Dendritic cell treated with granulocyte-macrophage colony-stimulating factor and Interleukin-4, amounts not matched to agents 40 ng/mL and 50 ng/mL, for 4 days (primary cell): ENCODE data around the gene CDT1.

Source experiments
- H3K27ac Mint-ChIP-seq: one replicate; pipeline ENCODE4 v1.8.0; 2022; ENCODE audit warnings: mild to moderate bottlenecking, mixed read lengths
- H3K27me3 Mint-ChIP-seq: one replicate; pipeline ENCODE4 v1.8.0; 2022; ENCODE audit warnings: mild to moderate bottlenecking, mixed read lengths
- H3K36me3 Mint-ChIP-seq: one replicate; pipeline ENCODE4 v1.8.0; 2022; ENCODE audit warnings: low read depth, mixed read lengths
- H3K4me1 Mint-ChIP-seq: one replicate; pipeline ENCODE4 v1.8.0; 2022; ENCODE audit warnings: low read depth, mixed read lengths
- H3K4me3 Mint-ChIP-seq: one replicate; pipeline ENCODE4 v1.8.0; 2022; ENCODE audit warnings: mild to moderate bottlenecking, moderate library complexity, mixed read lengths
- H3K9me3 Mint-ChIP-seq: one replicate; pipeline ENCODE4 v1.8.0; 2022; ENCODE audit warnings: mixed read lengths
- intact Hi-C: fragments of 100-400 bp; cut with micrococcal nuclease; formaldehyde crosslinking; loops from one replicate; pipeline ENCODE4 v1.15.0; 2022

Gene CDT1

GRCh38 chr16:88803264-88803987 is at the start of gene CDT1:
CDT1 (plus strand) TSS chr16:88803789; CDS start chr16:88803832, 43 bp downstream.
- intact Hi-C loops: no loop called here
- H3K27ac Mint-ChIP-seq: peak within 1 kb of the TSS; percentile 79
- no peaks in the 10 kb centered on the region for H3K9me3 Mint-ChIP-seq
- peaks cover 13% of the 10 kb centered on the region for H3K36me3 Mint-ChIP-seq
- peaks cover 42% of the 10 kb centered on the region for H3K4me1 Mint-ChIP-seq
- H3K4me3 Mint-ChIP-seq: peak within 1 kb of the TSS; percentile 78
- peaks cover 10% of the 10 kb centered on the region for H3K27me3 Mint-ChIP-seq

DNA sequence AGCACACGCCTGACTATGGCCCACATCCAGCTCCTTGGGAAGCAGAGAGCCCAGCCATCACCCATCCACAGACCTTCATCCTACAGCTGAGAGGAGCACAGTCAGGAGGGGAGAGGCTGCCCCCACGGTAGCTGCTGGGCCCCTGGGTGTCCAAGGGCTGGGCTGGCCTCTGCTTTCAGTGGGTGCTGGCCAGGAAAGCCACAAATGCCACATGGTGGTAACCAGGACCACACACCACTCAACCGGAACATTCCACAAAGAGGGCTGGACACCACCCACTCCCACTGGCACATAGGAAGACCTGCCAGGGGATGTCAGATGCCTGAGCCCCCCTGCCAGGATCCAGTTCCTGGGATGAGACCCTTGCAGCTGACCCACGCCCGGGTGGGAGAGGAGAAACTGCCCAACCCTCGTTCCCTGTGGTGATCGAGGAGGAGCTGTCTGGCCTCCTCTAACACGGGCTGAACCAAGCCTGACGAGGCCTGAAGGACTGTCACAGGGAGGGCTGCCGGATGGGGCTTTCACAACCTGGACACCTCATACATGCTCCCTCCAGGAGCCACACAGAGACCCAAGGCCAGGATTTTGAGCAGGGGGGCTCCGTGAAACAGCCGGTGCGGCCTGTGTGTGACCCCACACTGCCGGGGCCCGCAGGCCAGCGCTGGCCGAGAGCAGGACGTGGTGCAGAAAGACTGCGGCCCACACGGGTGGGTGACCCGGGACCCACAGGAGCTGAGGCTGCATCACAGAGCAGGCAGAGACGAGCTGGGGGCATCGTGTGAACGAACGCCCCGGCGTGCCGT is 49.3 kb upstream of the CDT1 start:
- no peaks in the 10 kb centered on the region for H3K9me3 Mint-ChIP-seq
- H3K4me3 Mint-ChIP-seq: no peak overlapping the region
- peaks cover 90% of the 10 kb centered on the region for H3K36me3 Mint-ChIP-seq

DNA sequence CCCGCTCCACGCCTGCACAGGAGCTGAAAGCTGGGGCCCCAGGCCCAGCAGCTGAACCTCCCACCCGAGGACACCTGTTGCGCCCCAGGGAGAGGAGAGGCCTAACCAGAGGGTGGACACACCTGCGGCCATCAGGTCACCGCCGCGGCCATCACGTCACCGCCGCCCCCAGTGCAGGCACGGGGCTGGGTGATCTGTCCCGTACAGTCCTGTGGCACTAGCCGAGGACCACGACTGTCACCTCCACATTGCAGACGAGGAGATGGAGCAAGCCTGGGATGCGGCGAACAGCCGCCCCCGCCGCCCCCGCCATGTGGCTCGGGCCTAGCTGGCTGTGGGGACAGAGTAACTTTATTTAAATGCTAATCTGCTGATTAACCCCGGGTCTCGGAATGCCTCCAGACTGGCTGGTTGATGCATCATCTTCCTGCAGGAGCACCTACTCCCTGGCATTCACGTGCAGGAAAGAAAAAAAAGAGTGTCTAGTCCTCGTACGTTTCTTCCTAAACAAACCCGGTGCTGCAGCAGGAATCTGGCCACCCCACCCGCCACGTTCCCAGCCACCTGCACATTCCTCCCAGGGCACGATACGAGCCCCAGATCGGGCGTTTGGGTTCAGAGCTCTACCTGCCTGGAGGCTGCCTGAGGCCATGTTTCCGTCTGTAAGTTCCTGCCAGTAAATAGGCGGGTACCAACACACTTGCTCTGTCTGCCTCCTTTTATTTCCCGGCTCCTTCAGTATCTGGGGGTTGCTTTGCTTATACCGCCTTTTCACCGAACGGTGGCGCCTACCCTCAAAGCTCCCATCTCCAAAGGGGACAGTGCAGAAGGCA is 48.5 kb upstream of the CDT1 start:
- Mint-ChIP-seq H3K27me3 (no peaks in the 10 kb centered on the region), H3K36me3 (peaks cover 88% of the 10 kb centered on the region), H3K4me3 (no peak overlapping the region), H3K27ac (no peak overlapping the region), H3K9me3 (no peaks in the 10 kb centered on the region), H3K4me1 (peaks cover 60% of the 10 kb centered on the region)
- intact Hi-C loops: no loop called here

More for the DNA sequence above, 49.3 kb upstream of the CDT1 start:
- intact Hi-C loops: no loop called here
- peaks cover 52% of the 10 kb centered on the region for H3K4me1 Mint-ChIP-seq
- H3K27ac Mint-ChIP-seq: peak overlapping the region; percentile 29
- H3K27me3 Mint-ChIP-seq: no peaks in the 10 kb centered on the region

GRCh38 chr16:88755745-88756443 is 47.7 kb upstream of the CDT1 start:
- intact Hi-C loops: no loop called here
- H3K4me1 Mint-ChIP-seq: peaks cover 62% of the 10 kb centered on the region
- peaks cover 85% of the 10 kb centered on the region for H3K36me3 Mint-ChIP-seq
- no peaks in the 10 kb centered on the region for H3K9me3 Mint-ChIP-seq
- no peak overlapping the region for H3K4me3 Mint-ChIP-seq
- H3K27me3 Mint-ChIP-seq: no peaks in the 10 kb centered on the region
- no peak overlapping the region for H3K27ac Mint-ChIP-seq

DNA sequence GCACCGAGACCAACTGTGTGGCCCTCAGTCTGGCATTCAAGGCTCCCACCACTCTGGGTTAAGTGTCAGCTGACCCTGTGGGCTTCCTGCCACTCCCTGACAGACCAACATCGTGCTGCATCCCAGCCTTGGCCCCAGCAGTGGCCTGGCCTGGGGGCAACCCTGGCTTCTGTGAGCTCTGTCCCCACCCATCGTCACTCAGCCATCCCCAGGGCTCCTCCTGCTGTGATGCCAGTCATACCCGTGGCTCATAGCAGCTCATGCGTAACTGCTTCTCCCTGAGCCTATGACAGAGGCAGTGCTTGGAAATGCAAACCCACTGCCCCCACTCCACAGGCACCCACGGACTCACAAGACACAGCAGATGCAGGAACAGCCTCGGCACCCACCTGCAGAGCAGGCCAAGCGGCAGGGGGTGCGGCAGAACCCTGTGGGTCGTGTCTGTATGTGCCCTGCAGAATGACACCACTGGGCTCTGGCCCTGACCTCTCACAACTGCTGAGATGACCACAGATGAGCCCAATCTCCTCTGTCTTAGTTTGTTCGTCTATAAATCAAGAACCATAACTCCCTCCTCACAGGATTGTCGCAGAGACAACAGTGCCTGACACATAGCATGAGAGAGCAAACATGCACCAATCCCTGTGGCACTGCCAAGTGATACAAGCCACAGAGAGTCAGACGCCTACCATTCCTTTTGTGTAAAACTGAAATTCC is 45.2 kb upstream of the CDT1 start:
- intact Hi-C loops: no loop called here
- peaks cover 79% of the 10 kb centered on the region for H3K4me1 Mint-ChIP-seq
- no peak overlapping the region for H3K4me3 Mint-ChIP-seq
- peaks cover 80% of the 10 kb centered on the region for H3K36me3 Mint-ChIP-seq
- no peaks in the 10 kb centered on the region for H3K9me3 Mint-ChIP-seq
- peak overlapping the region; percentile 27 for H3K27ac Mint-ChIP-seq
- no peaks in the 10 kb centered on the region for H3K27me3 Mint-ChIP-seq

DNA sequence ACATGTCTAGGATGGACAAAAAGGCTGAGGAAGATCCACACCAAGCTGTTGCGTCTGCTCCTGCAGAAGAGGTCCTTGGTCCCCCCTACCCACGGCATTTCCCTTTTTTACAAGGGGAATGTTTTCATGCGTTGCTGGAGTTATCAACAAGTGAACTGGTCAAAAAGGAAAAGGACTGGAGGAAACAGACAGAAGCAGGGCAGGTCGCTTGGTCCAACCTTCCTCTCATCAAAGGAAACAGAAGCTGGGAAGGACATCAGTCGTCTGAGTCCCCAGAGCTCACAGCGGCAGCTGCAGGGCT is 44.7 kb upstream of the CDT1 start:
- Mint-ChIP-seq H3K27ac (peak overlapping the region; percentile 41), H3K4me3 (no peak overlapping the region), H3K9me3 (no peaks in the 10 kb centered on the region), H3K4me1 (peaks cover 78% of the 10 kb centered on the region), H3K36me3 (peaks cover 80% of the 10 kb centered on the region), H3K27me3 (no peaks in the 10 kb centered on the region)
- intact Hi-C loops: no loop called here

DNA sequence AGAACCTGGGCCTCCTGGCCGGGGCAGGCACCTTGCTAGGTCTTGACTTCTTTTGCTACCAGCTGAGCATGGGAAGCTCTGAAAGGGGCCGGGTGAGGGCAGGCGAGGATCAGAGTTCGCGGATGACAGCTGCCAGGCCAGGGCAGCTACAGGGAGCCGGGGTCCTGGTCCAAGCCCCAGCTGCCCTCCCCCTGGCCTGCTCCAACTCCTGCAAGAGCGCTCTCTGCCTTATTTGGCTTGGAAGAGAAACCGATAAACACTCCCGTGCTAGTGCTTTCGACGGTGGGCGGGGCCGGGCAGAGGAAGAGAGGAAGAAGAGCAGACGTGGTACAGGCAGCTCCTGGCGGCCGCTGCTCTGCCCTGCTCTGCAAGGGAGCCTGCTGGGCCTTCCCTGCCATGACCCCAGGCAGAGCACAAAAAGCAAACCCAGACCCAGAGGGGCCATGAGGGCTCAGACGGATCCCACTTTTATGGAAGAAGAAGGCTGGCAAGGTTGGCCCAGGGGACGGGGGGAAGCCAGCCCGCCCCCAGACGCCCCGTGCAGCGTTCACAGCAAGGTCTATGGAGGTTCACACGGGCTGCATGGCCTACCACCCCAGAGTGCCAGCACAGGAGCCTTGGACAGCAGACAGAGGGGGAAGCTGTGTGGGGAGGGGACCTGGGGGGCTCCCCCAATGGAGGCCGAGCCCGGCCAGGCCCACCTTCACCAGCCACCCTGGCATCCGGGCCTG is 44.2 kb upstream of the CDT1 start:
- Mint-ChIP-seq H3K4me3 (no peak overlapping the region), H3K9me3 (no peaks in the 10 kb centered on the region), H3K27ac (peak overlapping the region; percentile 41), H3K4me1 (peaks cover 75% of the 10 kb centered on the region), H3K27me3 (no peaks in the 10 kb centered on the region), H3K36me3 (peaks cover 80% of the 10 kb centered on the region)
- intact Hi-C loops: no loop called here

DNA sequence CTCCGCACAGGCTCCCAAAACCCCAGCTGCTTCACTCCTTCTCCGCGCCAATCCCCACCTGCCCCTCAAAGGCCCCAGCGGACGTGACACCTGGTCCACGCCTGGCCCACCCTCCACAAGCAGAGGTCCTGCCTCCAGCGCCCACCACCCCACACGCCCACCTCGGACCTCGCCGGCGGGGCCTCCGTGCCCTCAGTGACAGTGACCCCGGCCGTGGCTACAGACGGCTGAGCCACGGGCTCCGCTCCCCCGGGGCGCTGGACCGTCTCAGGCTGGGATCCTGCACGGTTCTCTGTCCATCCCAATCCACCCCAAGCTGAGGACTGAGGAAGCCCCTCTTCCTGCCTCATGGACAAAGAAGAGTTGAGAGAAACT is 43.6 kb upstream of the CDT1 start:
- Mint-ChIP-seq H3K4me1 (peaks cover 75% of the 10 kb centered on the region), H3K9me3 (no peaks in the 10 kb centered on the region), H3K27ac (peak overlapping the region; percentile 41), H3K4me3 (no peak overlapping the region), H3K36me3 (peaks cover 80% of the 10 kb centered on the region), H3K27me3 (no peaks in the 10 kb centered on the region)
- intact Hi-C loops: no loop called here

DNA sequence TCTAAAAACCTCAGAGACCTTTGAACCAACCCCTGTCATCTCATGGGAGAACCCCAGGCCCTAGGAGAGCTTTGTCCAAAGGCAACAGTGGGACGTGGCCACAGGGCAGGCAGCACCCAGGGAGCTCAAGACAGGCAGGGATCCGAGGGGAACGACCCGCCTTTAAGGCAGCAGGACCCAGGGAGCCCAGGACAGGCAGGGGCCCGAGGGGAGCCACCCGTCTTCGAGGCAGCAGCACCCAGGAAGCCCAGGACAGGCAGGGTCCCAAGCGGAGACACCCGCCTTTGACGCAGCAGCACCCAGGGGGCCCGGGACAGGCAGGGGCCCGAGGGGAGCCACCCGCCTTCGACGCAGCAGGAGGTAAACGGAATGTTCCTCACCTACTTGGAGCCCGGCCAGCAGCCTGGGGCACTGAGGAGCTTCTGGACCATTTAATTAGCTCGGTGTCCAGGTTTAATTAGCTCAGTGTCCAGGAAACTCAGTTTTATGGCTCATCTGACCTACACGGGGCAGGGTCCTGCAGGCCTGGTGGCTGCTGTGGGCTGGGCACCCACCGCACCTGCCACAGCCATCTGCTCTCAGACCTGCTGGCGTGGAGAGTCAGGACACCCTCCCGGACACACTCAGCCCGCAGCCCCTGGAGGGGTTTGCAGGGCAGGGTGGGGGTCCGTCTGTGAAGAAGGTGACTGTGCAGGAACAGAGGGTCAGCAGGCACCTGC is 43.0 kb upstream of the CDT1 start:
- H3K27ac Mint-ChIP-seq: peak overlapping the region; percentile 41
- intact Hi-C loops: no loop called here
- H3K4me3 Mint-ChIP-seq: no peak overlapping the region
- peaks cover 80% of the 10 kb centered on the region for H3K36me3 Mint-ChIP-seq
- no peaks in the 10 kb centered on the region for H3K27me3 Mint-ChIP-seq
- H3K9me3 Mint-ChIP-seq: no peaks in the 10 kb centered on the region
- peaks cover 70% of the 10 kb centered on the region for H3K4me1 Mint-ChIP-seq

GRCh38 chr16:88761143-88761534 is 42.5 kb upstream of the CDT1 start:
- Mint-ChIP-seq H3K4me1 (peaks cover 69% of the 10 kb centered on the region), H3K27ac (no peak overlapping the region), H3K36me3 (peaks cover 80% of the 10 kb centered on the region), H3K9me3 (no peaks in the 10 kb centered on the region), H3K27me3 (no peaks in the 10 kb centered on the region), H3K4me3 (no peak overlapping the region)
- intact Hi-C loops: no loop called here

DNA sequence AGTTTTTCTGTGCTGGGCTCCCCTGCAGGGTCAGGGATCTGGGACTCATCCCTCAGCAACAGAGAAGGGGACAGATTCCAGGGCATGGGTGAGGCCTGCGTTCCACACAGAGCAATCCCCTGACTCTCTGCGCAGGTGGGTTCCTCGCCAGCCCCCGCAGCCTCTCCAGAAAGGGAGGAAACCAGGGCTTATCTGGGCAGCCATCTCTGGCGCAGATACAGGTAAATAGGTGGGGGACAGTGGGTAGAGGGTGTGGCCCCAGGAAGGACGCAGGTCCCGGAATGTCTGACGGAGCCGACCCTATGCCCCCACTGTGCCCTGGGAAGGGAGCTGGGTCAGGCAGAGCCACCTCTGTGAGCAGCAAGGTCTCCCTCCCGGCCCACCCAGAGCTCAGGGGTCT is 41.8 kb upstream of the CDT1 start:
- Mint-ChIP-seq H3K27ac (no peak overlapping the region), H3K4me1 (peaks cover 73% of the 10 kb centered on the region), H3K27me3 (no peaks in the 10 kb centered on the region), H3K36me3 (peaks cover 80% of the 10 kb centered on the region), H3K4me3 (no peak overlapping the region), H3K9me3 (no peaks in the 10 kb centered on the region)
- intact Hi-C loops: no loop called here

DNA sequence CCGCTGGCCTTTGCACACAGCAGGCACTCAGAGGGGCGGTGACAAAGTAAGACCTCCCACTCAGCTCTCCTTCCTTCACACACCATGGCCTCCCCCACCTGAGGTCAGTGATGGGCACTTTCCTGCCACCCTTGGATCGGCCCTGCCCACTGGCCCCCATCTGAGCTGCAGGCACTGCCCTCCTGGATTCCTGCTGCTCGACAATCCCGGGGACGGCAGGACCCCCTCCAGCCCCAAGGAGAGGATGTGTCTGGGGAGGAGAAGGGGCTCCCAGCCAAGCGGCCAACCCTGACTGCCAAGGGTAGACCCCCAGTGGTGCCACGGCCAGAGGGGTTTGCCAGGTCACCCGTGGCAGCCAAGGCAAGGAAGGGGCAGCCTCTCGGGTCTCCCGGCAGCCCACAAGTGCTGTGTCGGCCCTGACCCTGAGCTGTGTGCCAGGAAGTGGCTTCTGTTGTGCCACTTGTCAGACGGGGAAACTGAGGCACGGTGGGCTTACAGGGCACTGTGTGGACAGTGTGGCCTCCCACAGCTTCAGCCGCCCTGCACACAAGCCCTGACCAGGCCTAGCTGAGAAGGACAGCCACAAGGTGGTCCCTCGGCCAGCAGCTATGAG is 41.2 kb upstream of the CDT1 start:
- H3K27ac Mint-ChIP-seq: no peak overlapping the region
- no peak overlapping the region for H3K4me3 Mint-ChIP-seq
- no peaks in the 10 kb centered on the region for H3K27me3 Mint-ChIP-seq
- H3K36me3 Mint-ChIP-seq: peaks cover 80% of the 10 kb centered on the region
- intact Hi-C loops: no loop called here
- peaks cover 73% of the 10 kb centered on the region for H3K4me1 Mint-ChIP-seq
- H3K9me3 Mint-ChIP-seq: no peaks in the 10 kb centered on the region
